Subcutaneous adipose tissue (tissue), 4 donors: ENCODE data around the gene E2F1. TPM values are rescaled to one million over a fixed set of nuclear protein-coding genes. Genes with fewer than 3 reads are reported as not detected.

Experiments
- total RNA-seq, 4 donors: library from RNA; depleted of rRNA; stranded (reverse); fragments of >200 nt; gene quantifications; one replicate each; pipeline ENCODE4 v1.1.0, GENCODE V29; 2016
- TF ChIP-seq, protein P1 (sequence below): fragments of 450-650 bp; IDR thresholded peaks from one replicate; pipeline ENCODE4 v1.5.1; 2016; ENCODE audit warnings: low read depth, mild to moderate bottlenecking, control low read depth, antibody characterized with exemption, moderate library complexity

Gene E2F1
- total RNA-seq, 4 donors from 2014 or later = 1.3 to 1.9 (median 1.7) TPM

DNA sequence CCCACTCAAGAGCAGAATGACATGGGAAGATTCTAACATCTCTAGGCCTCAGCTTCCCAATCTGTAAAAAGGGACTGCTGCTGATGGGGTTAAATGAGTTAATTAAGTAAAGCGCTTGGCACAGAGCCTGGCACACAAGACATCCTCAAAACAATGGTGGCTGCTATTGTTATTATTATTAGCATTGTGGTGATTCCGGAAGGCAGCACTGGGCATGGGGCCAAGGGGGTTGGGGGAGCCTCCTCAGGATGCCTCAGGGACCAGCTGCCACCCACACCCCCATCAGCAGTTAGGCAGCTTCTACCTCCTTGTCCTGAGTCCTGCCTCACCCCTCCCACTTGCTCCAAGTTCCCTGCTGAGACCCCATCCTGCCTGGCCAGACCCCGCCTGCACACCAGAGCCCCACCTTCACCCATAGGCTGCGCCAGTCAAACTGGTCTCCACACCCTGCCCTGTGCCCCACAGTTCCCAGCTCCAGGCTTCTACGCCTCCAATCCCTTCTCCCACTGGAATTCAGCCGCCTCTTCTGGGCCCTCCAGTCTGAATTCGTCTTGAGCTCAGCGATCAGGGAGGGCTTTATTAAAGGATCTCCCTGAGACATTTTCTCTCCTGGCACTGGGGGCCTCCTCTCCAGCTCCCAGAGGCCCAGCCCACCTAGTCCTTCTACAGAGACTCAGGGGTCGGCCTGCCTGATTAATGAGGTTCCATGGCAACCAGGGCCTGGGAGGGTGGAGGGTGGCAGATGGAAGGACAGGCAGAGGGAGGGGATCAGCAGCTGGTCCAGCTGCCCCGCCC, 1.5 kb downstream of the E2F1 start:
- TF ChIP-seq, protein P1, sequence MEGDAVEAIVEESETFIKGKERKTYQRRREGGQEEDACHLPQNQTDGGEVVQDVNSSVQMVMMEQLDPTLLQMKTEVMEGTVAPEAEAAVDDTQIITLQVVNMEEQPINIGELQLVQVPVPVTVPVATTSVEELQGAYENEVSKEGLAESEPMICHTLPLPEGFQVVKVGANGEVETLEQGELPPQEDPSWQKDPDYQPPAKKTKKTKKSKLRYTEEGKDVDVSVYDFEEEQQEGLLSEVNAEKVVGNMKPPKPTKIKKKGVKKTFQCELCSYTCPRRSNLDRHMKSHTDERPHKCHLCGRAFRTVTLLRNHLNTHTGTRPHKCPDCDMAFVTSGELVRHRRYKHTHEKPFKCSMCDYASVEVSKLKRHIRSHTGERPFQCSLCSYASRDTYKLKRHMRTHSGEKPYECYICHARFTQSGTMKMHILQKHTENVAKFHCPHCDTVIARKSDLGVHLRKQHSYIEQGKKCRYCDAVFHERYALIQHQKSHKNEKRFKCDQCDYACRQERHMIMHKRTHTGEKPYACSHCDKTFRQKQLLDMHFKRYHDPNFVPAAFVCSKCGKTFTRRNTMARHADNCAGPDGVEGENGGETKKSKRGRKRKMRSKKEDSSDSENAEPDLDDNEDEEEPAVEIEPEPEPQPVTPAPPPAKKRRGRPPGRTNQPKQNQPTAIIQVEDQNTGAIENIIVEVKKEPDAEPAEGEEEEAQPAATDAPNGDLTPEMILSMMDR = no peak

DNA sequence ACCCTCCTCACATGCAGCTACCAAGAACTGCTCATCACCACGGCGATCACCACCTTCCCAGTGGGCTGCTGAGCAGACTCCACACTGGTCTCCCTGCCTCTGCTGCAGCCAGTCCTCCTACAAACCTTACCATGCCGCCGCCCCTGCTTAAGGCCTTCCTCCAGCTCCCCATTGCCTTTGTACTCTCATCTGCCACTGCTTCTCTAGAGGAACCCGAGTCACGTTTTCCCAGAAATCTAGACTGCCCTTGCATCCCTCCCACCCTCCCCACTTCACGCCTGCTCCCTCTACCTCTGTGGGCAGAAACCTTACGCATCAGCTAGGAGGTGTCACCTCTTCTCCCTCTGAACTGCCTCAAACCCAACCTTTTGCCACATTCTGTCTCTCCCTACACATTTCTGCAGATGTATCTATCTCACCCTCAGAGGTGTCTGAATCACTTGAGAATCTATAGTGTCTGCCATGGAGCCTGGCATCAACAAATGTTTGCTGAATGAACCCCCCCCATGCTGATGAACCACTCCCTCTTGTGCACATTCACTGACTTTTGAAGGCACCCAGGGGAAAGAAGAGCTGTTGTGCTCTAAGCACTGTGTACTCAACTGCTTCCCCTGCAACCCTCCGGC, 4.3 kb downstream of the E2F1 start:
- TF ChIP-seq, protein P1 = no peak

DNA sequence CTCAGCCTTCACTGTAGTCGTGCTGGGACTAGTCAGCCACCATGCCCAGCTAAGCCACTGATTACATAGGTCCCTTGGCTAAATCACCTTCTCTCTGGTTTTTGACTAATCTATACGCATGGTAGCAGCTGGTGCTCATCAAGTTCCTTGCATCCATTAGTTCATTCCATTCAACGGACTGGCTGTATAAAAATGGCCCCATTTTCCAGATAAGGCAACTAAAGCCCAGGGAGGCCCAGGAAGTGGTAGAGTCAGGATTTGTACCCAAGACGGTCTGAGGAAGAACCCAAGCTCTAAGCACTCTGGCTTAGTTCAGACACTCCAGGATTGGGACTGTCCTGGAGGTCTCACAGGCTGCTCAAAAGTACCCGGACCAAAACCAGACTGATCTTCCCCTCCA, 4.9 kb downstream of the E2F1 start:
- TF ChIP-seq, protein P1 = no peak

DNA sequence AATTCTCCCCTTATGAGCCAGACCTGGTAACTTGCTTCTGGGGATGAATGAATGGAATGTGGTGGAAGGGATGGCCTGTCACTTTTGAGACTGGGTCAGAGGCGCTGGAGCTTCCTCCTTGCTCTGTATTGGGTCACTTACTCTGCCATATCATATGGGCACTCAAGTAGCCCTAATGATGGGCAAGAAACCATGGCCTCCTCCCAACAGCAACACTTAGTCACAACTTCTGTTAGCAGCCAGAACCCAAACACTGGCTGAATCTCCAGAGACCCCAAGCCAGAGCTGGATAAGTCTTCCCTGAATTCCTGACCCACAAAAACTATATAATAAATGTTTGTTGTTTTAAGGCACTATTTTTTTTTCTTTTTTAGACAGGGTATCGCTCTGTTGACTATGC, 5.5 kb downstream of the E2F1 start:
- TF ChIP-seq, protein P1 = no peak

DNA sequence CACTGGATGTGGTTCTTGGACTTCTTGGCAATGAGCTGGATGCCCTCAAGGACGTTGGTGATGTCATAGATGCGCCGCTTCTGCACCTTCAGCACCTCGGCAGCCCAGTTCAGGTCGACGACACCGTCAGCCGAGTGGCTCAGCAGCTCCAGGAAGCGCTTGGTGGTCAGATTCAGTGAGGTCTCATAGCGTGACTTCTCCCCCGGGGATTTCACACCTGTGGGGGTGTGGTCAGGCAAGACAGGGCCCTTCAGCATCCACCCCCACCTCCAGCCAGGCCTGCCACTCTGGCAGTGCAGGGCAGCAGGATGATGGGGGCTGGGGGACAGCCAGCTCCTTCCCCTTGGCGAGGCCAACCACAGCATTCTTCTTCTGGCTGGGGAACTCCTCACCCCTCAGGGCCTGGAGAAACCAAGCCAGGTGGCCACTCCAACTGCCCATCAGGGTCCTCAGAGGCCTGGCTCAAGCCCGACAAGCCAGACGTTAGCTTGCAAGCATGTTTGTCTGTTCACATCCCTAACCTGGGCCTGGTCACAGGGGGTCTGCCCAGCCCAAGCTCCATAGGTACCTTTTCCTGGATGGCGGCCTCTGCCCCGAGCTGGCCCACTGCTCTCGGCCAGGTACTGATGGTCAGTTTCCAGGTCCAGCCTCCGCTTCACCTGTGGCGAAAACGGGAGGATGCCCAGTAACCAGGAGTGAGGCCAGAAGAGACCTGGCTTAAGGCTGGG, 6.3 kb downstream of the E2F1 start:
- TF ChIP-seq, protein P1 = no peak

DNA sequence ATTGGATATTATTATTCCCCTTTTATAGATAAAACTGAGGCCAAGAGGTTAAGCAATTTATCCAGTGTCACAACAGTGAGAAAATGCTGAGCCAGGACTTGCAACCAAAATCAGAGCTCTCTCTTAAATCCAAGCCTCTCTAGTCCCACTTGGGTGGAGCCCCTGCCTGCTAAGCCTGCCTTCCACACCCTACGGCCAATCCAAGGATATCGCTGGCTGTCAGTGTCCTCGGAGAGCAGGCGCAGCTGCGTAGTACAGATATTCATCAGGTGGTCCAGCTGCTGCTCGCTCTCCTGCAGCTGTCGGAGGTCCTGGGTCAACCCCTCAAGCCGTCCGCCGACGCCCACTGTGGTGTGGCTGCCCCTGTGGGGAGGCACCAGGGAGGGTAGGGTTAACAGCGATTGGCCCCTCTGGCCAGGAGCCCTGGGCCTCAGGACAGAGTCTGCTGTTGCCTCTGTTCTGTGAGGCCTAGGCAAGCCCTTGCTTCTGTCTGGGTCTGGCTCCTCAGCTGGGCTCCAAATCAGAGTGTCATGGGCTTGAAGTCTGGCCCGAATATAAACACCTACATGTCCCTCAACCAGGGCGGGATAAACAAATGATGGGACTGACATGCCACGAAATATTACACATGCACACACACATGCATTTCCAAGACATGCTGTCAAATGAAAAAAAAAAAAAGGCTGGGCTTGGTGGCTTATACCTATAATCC, 8.0 kb downstream of the E2F1 start:
- TF ChIP-seq, protein P1 = no peak
